Measurements from ENCODE around the gene HCFC1R1. TPM values are rescaled to one million over a fixed set of nuclear protein-coding genes. Genes with fewer than 3 reads are reported as not detected.

Gene HCFC1R1
- polyA plus RNA-seq, 1 donor from 2014 or later = 19.0 TPM

- no peak for TF ChIP-seq SMC3 (conservative IDR thresholded peaks at IDR 0.05; ENCODE audit: poor library complexity)
- no peak for TF ChIP-seq TAF1 (IDR thresholded peaks at IDR 0.05; ENCODE audit: low read depth)
- TF ChIP-seq EP300 (conservative IDR thresholded peaks at IDR 0.05; ENCODE audit: poor library complexity, severe bottlenecking) = no peak
- no peak for TF ChIP-seq EZH2 (IDR thresholded peaks at IDR 0.05; ENCODE audit: borderline replicate concordance, insufficient read depth, low read length, poor library complexity, severe bottlenecking)
- H3K9me2 ChIP-seq (ENCODE audit: insufficient read depth, low read length) = no peaks in the 10 kb centered on the region
- no peak overlapping the region for H3K9ac ChIP-seq (ENCODE audit: low read length)
- no peaks in the 10 kb centered on the region for H3K79me2 ChIP-seq (replicated peaks; ENCODE audit: insufficient read depth, low read length)
- no peak overlapping the region for H3K27ac ChIP-seq (ENCODE audit: low read length)
- H3K9me3 ChIP-seq (ENCODE audit: low read length) = no peaks in the 10 kb centered on the region
- no peak overlapping the region for H3K4me3 ChIP-seq (ENCODE audit: low read length)
- H3K27me3 ChIP-seq (ENCODE audit: insufficient read depth, low read depth, low read length) = peaks cover 32% of the 10 kb centered on the region
- H3K4me2 ChIP-seq (ENCODE audit: low read length) = no peak overlapping the region
- H3F3A ChIP-seq (ENCODE audit: insufficient read depth, low read length, poor library complexity, severe bottlenecking) = no peaks in the 10 kb centered on the region
- H4K20me1 ChIP-seq (ENCODE audit: insufficient read depth) = no peaks in the 10 kb centered on the region
- H3K36me3 ChIP-seq (ENCODE audit: insufficient read depth, low read length) = no peaks in the 10 kb centered on the region
- no peak overlapping the region for H2AFZ ChIP-seq (ENCODE audit: low read depth, low read length)
These were observed 27.8 kb upstream of the HCFC1R1 start for GRCh38 chr16:3051494-3051893.

- H3K4me3 ChIP-seq (ENCODE audit: low read length) = no peak overlapping the region
- no peak overlapping the region for H3K27ac ChIP-seq (ENCODE audit: low read length)
- no peak overlapping the region for H2AFZ ChIP-seq (ENCODE audit: low read depth, low read length)
- no peaks in the 10 kb centered on the region for H3K79me2 ChIP-seq (replicated peaks; ENCODE audit: insufficient read depth, low read length)
- no peaks in the 10 kb centered on the region for H3K9me3 ChIP-seq (ENCODE audit: low read length)
- H4K20me1 ChIP-seq (ENCODE audit: insufficient read depth) = no peaks in the 10 kb centered on the region
- H3K4me2 ChIP-seq (ENCODE audit: low read length) = no peak overlapping the region
- H3K36me3 ChIP-seq (ENCODE audit: insufficient read depth, low read length) = no peaks in the 10 kb centered on the region
- H3K27me3 ChIP-seq (ENCODE audit: insufficient read depth, low read depth, low read length) = peaks cover 37% of the 10 kb centered on the region
- no peaks in the 10 kb centered on the region for H3F3A ChIP-seq (ENCODE audit: insufficient read depth, low read length, poor library complexity, severe bottlenecking)
- H3K9ac ChIP-seq (ENCODE audit: low read length) = no peak overlapping the region
- H3K9me2 ChIP-seq (ENCODE audit: insufficient read depth, low read length) = no peaks in the 10 kb centered on the region
- no peak for TF ChIP-seq SMC3 (conservative IDR thresholded peaks at IDR 0.05; ENCODE audit: poor library complexity)
- TF ChIP-seq MXI1 (conservative IDR thresholded peaks at IDR 0.05; ENCODE audit: poor library complexity, severe bottlenecking) = no peak
- no peak for TF ChIP-seq TAF1 (IDR thresholded peaks at IDR 0.05; ENCODE audit: low read depth)
- TF ChIP-seq EP300 (conservative IDR thresholded peaks at IDR 0.05; ENCODE audit: poor library complexity, severe bottlenecking) = no peak
- no peak for TF ChIP-seq EZH2 (IDR thresholded peaks at IDR 0.05; ENCODE audit: borderline replicate concordance, insufficient read depth, low read length, poor library complexity, severe bottlenecking)
- no peak for TF ChIP-seq RAD21 (conservative IDR thresholded peaks at IDR 0.05)
- TF ChIP-seq, protein P1, sequence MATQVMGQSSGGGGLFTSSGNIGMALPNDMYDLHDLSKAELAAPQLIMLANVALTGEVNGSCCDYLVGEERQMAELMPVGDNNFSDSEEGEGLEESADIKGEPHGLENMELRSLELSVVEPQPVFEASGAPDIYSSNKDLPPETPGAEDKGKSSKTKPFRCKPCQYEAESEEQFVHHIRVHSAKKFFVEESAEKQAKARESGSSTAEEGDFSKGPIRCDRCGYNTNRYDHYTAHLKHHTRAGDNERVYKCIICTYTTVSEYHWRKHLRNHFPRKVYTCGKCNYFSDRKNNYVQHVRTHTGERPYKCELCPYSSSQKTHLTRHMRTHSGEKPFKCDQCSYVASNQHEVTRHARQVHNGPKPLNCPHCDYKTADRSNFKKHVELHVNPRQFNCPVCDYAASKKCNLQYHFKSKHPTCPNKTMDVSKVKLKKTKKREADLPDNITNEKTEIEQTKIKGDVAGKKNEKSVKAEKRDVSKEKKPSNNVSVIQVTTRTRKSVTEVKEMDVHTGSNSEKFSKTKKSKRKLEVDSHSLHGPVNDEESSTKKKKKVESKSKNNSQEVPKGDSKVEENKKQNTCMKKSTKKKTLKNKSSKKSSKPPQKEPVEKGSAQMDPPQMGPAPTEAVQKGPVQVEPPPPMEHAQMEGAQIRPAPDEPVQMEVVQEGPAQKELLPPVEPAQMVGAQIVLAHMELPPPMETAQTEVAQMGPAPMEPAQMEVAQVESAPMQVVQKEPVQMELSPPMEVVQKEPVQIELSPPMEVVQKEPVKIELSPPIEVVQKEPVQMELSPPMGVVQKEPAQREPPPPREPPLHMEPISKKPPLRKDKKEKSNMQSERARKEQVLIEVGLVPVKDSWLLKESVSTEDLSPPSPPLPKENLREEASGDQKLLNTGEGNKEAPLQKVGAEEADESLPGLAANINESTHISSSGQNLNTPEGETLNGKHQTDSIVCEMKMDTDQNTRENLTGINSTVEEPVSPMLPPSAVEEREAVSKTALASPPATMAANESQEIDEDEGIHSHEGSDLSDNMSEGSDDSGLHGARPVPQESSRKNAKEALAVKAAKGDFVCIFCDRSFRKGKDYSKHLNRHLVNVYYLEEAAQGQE (IDR thresholded peaks at IDR 0.05; ENCODE audit: borderline replicate concordance) = no peak
- TF ChIP-seq CTCF (IDR thresholded peaks at IDR 0.05; ENCODE audit: poor library complexity, severe bottlenecking) = no peak
- no peak for TF ChIP-seq POLR2AphosphoS5 (IDR thresholded peaks at IDR 0.05)
These were observed 27.3 kb upstream of the HCFC1R1 start for GRCh38 chr16:3051009-3051408.
